Natural killer cell (primary cell): ENCODE measurements around the gene CMPK1. TPM values are rescaled to one million over a fixed set of nuclear protein-coding genes. Genes with fewer than 3 reads are reported as not detected.
A peak's percentile ranks its signal among the peaks of the same experiment; 100 is the strongest.

Experiments used
- ATAC-seq, 3 donors: fragments of 150-1000 bp in 2 of 3; fragments of 200-7000 bp in 1 of 3; cut with Tn5 transposase; 1 replicate in 1 of 3; 2 replicates in 2 of 3; pipeline ENCODE4 v1.10.0; 2021; ENCODE audit warnings: mild to moderate bottlenecking in 2 of 3, moderate library complexity in 2 of 3
- DNase-seq, 2 donors: peaks; one replicate each; pipeline versions ENCODE4 v3.0.0 to v3.0.0-alpha.2; 2013 to 2021; ENCODE audit warnings: mixed read lengths in 1 of 2
- H3K27ac ChIP-seq: one replicate; pipeline ENCODE4 v1.5.1; 2013; ENCODE audit warnings: mild to moderate bottlenecking, low read length
- H3K27me3 ChIP-seq: one replicate; pipeline ENCODE4 v1.6.1; 2013; ENCODE audit warnings: low read length; ENCODE audit not compliant: control insufficient read depth, insufficient read depth
- H3K36me3 ChIP-seq: one replicate; pipeline ENCODE4 v1.6.1; 2013; ENCODE audit warnings: low read length; ENCODE audit not compliant: control insufficient read depth, insufficient read depth
- H3K4me1 ChIP-seq: one replicate; pipeline ENCODE4 v1.6.1; 2013; ENCODE audit warnings: low read length; ENCODE audit not compliant: control insufficient read depth, insufficient read depth
- H3K4me3 ChIP-seq: one replicate; pipeline ENCODE4 v1.5.1; 2013; ENCODE audit warnings: low read length
- H3K9me3 ChIP-seq: one replicate; pipeline ENCODE4 v1.6.1; 2013; ENCODE audit warnings: low read length; ENCODE audit not compliant: control insufficient read depth, insufficient read depth
- H3K27ac Mint-ChIP-seq, 2 donors: one replicate each; pipeline ENCODE4 v1.8.0; 2022; ENCODE audit warnings: mild to moderate bottlenecking in 2 of 2, mixed read lengths in 2 of 2, moderate library complexity in 1 of 2
- H3K27me3 Mint-ChIP-seq, 2 donors: one replicate each; pipeline ENCODE4 v1.8.0; 2022; ENCODE audit warnings: low read depth in 2 of 2, mixed read lengths in 2 of 2
- H3K36me3 Mint-ChIP-seq: one replicate; pipeline ENCODE4 v1.8.0; 2022; ENCODE audit warnings: mixed read lengths
- H3K4me1 Mint-ChIP-seq, 2 donors: one replicate each; pipeline ENCODE4 v1.8.0; 2022; ENCODE audit warnings: mixed read lengths in 2 of 2
- H3K4me3 Mint-ChIP-seq: one replicate; pipeline ENCODE4 v1.8.0; 2022; ENCODE audit warnings: mild to moderate bottlenecking, moderate library complexity, mixed read lengths
- H3K9me3 Mint-ChIP-seq, 2 donors: one replicate each; pipeline ENCODE4 v1.8.0; 2022; ENCODE audit warnings: mixed read lengths in 2 of 2
- WGBS: methylation state at CpG from one replicate; pipeline ENCODE4 v1.1.7; 2013; ENCODE audit warnings: missing lambda C conversion rate; ENCODE audit not compliant: insufficient coverage; 5-methylcytosine and 5-hydroxymethylcytosine counted together
- intact Hi-C: fragments of 100-400 bp; cut with micrococcal nuclease; formaldehyde crosslinking; loops from one replicate; pipeline ENCODE4 v1.14.2; 2022
- total RNA-seq, 4 donors: library from RNA; stranded (reverse); fragments of 120-200 nt in 1 of 4; gene quantifications; one replicate each; pipeline versions ENCODE4 v1.2.3 to v1.2.4, GENCODE V29; 2013 to 2022
- TF ChIP-seq, protein P1 (sequence below): fragments of 200-600 bp; IDR thresholded peaks from one replicate; pipeline ENCODE4 v1.8.0; 2022; ENCODE audit warnings: antibody characterized with exemption

Gene CMPK1
- total RNA-seq, 3 donors from 2014 or later (not counting 1 experiment from before 2014, with no cell fraction given), result 70.6 to 76.1 (median 74.1) TPM

DNA sequence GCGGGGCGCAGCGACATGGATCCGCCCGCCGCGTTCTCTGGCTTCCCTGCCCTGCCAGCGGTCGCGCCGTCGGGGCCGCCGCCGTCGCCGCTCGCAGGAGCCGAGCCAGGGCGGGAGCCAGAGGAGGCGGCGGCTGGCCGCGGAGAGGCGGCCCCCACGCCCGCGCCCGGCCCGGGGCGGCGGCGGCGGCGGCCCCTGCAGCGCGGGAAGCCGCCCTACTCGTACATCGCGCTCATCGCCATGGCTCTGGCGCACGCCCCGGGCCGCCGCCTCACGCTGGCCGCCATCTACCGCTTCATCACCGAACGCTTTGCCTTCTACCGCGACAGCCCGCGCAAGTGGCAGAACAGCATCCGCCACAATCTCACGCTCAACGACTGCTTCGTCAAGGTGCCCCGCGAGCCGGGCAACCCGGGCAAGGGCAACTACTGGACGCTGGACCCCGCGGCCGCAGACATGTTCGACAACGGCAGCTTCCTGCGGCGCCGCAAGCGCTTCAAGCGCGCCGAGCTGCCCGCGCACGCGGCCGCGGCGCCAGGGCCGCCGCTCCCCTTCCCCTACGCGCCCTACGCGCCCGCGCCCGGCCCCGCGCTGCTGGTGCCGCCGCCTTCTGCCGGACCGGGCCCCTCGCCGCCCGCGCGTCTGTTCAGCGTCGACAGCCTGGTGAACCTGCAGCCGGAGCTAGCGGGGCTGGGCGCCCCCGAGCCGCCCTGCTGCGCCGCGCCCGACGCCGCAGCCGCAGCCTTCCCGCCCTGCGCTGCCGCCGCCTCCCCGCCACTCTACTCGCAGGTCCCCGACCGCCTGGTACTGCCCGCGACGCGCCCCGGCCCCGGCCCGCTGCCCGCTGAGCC, 83.0 kb downstream of the CMPK1 start:
- no peak overlapping the region for H3K27ac ChIP-seq
- peak in 1 of 2 donors; percentile 19 for DNase-seq
- peak in 1 of 3 donors; percentile 68 for ATAC-seq
- H3K4me3 Mint-ChIP-seq, result peak overlapping the region; percentile 65
- peaks cover 17% of the 10 kb centered on the region for H3K27me3 ChIP-seq
- H3K36me3 Mint-ChIP-seq, result no peaks in the 10 kb centered on the region
- H3K4me1 ChIP-seq, result peaks cover 2% of the 10 kb centered on the region
- TF ChIP-seq, protein P1, sequence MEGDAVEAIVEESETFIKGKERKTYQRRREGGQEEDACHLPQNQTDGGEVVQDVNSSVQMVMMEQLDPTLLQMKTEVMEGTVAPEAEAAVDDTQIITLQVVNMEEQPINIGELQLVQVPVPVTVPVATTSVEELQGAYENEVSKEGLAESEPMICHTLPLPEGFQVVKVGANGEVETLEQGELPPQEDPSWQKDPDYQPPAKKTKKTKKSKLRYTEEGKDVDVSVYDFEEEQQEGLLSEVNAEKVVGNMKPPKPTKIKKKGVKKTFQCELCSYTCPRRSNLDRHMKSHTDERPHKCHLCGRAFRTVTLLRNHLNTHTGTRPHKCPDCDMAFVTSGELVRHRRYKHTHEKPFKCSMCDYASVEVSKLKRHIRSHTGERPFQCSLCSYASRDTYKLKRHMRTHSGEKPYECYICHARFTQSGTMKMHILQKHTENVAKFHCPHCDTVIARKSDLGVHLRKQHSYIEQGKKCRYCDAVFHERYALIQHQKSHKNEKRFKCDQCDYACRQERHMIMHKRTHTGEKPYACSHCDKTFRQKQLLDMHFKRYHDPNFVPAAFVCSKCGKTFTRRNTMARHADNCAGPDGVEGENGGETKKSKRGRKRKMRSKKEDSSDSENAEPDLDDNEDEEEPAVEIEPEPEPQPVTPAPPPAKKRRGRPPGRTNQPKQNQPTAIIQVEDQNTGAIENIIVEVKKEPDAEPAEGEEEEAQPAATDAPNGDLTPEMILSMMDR, result no peak
- 4% methylated on average over 134 of the region's 134 CpGs for WGBS
- H3K9me3 Mint-ChIP-seq, result no peaks in the 10 kb centered on the region
- no peak overlapping the region for H3K4me3 ChIP-seq
- H3K9me3 ChIP-seq, result no peaks in the 10 kb centered on the region
- no peak overlapping the region for H3K27ac Mint-ChIP-seq
- H3K27me3 Mint-ChIP-seq, result peaks cover 38 to 40% of the 10 kb centered on the region in 2 donors
- peaks cover 0 to 11% of the 10 kb centered on the region in 2 donors for H3K4me1 Mint-ChIP-seq
- no peaks in the 10 kb centered on the region for H3K36me3 ChIP-seq
- intact Hi-C loops, result no loop called here

DNA sequence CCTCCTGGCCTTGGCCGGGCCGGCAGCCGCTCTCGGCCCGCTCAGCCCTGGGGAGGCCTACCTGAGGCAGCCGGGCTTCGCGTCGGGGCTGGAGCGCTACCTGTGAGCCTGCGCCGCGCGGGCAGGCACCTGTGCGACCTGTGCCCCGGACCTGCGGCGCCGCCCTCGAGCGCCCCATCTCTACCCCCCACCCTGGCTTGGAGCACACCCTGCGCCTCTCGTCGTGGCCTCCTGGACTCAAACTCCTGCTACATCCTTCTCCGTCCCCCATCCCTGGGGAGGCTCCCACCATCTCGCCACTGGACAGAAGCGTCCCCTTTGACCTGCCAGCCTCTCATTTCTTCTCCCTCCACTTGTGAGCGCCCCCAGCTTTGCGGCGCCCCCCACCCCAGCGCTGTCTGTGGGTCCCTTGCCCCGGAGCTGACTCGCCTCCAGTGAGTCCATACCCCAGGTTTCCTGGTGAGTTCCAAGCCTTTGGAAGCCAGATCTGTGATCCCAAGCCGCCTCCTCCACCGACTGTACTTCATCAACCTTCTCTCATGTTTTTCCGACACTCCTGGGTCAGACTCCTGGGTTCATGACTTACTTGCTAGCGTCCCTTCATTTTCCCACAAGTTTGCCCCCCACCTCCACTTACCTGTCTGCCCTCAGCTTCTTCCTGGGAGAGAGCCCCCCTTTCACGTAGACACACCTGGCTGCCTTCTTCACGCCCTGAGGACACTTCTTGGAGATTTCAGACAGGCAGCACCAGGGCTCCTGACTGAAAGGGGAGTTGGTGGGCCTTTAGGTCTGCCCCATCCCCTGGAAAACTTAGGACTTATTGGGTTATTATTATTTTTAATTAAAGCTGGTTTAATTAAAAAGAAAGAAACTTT, 83.8 kb downstream of the CMPK1 start:
- peaks cover 38 to 40% of the 10 kb centered on the region in 2 donors for H3K27me3 Mint-ChIP-seq
- Histone ChIP-seq H3K27ac (no peak overlapping the region), H3K36me3 (no peaks in the 10 kb centered on the region), H3K4me3 (no peak overlapping the region), H3K9me3 (no peaks in the 10 kb centered on the region), H3K4me1 (peaks cover 2% of the 10 kb centered on the region), H3K27me3 (peaks cover 17% of the 10 kb centered on the region)
- no peak for ATAC-seq
- H3K4me3 Mint-ChIP-seq, result peak overlapping the region; percentile 49
- peaks cover 0 to 11% of the 10 kb centered on the region in 2 donors for H3K4me1 Mint-ChIP-seq
- H3K9me3 Mint-ChIP-seq, result no peaks in the 10 kb centered on the region
- 43% methylated on average over 39 of the region's 39 CpGs for WGBS
- no peak overlapping the region for H3K27ac Mint-ChIP-seq
- TF ChIP-seq, protein P1, result no peak
- no peak for DNase-seq
- no peaks in the 10 kb centered on the region for H3K36me3 Mint-ChIP-seq
- intact Hi-C loops, result no loop called here

DNA sequence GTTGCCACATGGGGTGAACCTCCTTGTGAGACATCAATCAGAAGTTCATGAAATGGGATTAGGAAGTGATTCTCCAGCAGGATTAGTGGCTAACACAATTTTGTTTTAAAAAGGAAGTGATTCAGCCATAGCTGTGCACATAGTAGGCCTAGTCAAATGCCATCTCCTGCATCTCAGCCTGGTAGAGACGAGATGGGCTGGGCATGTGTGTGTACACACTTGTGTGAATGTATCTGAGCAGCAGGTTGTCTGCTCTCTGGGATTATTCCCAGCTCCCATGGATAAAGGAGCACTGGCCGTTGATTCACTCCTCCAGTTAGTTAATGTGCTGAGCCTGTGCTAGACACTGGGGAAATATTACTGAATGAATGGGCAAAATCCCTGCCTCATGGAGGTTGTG, 84.5 kb downstream of the CMPK1 start:
- no peaks in the 10 kb centered on the region for H3K36me3 ChIP-seq
- H3K27me3 Mint-ChIP-seq, result peaks cover 38 to 40% of the 10 kb centered on the region in 2 donors
- no peak overlapping the region for H3K4me3 ChIP-seq
- ATAC-seq (no peak), DNase-seq (no peak)
- H3K4me3 Mint-ChIP-seq, result peak overlapping the region; percentile 49
- H3K27ac ChIP-seq, result no peak overlapping the region
- WGBS, result 85% methylated on average over 2 of the region's 2 CpGs
- intact Hi-C loops, result no loop called here
- no peak overlapping the region for H3K27ac Mint-ChIP-seq
- H3K9me3 ChIP-seq, result no peaks in the 10 kb centered on the region
- H3K4me1 ChIP-seq, result peaks cover 2% of the 10 kb centered on the region
- TF ChIP-seq, protein P1, result no peak
- H3K4me1 Mint-ChIP-seq, result peaks cover 0 to 11% of the 10 kb centered on the region in 2 donors
- no peaks in the 10 kb centered on the region for H3K9me3 Mint-ChIP-seq
- H3K36me3 Mint-ChIP-seq, result no peaks in the 10 kb centered on the region
- peaks cover 17% of the 10 kb centered on the region for H3K27me3 ChIP-seq
